ENCODE data around the gene KIF21A. TPM values are rescaled to one million over a fixed set of nuclear protein-coding genes. Genes with fewer than 3 reads are reported as not detected.

KIF21A gene
- total and polyA plus RNA-seq, 11 donors: 27.9 to 53.1 (median 44.1) TPM

DNA sequence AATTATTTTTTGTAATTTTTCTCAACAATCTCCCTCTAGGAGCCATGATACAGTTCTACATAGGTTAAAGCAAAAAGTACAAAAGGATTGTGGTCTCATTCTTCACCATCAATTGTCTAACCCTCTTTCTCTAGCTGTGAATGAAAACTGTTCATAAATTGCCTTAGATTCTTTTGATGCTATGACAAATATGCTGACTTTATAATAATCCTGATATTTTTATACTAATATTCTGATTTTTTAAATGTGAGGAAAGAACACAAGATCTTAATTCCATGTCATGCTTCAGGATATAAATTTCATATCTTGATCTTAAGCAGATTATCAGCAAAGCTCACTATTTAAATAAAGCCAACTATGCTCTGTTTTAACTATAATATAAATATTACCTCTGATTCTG, 75.4 kb downstream of the KIF21A start:
- no peak for DNase-seq
- Histone ChIP-seq H3K36me3 (peaks cover 0 to 27% (median 5%) of the 10 kb centered on the region in 9 donors), H3K27me3 (no peaks in the 10 kb centered on the region), H3K27ac (no peak overlapping the region), H3K9me3 (no peaks in the 10 kb centered on the region), H3K4me3 (no peak overlapping the region), H3K4me1 (no peaks in the 10 kb centered on the region)
- no peak for ATAC-seq
- intact Hi-C loops (cut with DNase I): no loop called here
- TF ChIP-seq POLR2A (IDR thresholded peaks at IDR 0.05): no peak

DNA sequence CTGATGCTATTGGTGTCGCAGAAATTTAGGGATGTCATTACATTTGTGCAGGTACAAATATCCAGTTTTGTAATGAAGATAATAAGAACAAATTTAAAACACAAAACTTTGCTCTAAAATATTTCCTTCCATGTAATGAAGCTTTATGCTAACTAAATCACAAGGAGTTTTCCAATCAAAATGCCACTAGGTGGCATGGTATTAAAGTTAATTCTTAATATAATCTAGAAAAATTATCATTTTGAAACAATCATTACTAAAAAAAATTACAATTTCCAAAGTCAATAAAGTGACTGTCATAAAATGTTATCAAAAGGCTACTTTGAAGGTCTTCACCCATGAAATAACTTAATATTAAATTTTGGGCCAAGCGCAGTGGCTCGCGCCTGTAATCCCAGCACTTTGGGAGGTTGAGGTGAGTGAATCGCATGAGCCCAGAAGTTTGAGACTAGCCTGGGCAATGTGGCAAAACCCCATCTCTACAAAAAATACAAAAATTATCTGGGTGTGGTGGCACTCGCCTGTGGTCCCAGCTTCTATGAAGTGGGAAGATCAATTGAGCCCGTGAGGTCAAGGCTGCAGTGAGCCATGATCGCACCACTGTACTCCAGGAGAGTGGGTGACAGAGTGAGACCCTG, 77.4 kb downstream of the KIF21A start:
- WGBS, 4 donors: 94 to 98% (median 94%) methylated on average over 8 of the region's 8 CpGs
- H3K9me3 ChIP-seq: no peaks in the 10 kb centered on the region
- TF ChIP-seq POLR2A (IDR thresholded peaks at IDR 0.05): no peak
- TF ChIP-seq, protein P1, sequence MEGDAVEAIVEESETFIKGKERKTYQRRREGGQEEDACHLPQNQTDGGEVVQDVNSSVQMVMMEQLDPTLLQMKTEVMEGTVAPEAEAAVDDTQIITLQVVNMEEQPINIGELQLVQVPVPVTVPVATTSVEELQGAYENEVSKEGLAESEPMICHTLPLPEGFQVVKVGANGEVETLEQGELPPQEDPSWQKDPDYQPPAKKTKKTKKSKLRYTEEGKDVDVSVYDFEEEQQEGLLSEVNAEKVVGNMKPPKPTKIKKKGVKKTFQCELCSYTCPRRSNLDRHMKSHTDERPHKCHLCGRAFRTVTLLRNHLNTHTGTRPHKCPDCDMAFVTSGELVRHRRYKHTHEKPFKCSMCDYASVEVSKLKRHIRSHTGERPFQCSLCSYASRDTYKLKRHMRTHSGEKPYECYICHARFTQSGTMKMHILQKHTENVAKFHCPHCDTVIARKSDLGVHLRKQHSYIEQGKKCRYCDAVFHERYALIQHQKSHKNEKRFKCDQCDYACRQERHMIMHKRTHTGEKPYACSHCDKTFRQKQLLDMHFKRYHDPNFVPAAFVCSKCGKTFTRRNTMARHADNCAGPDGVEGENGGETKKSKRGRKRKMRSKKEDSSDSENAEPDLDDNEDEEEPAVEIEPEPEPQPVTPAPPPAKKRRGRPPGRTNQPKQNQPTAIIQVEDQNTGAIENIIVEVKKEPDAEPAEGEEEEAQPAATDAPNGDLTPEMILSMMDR (IDR thresholded peaks at IDR 0.05): peak in 6 of 12 donors; percentile 8 to 44 (median 36)
- intact Hi-C loops (cut with DNase I): no loop called here
- DNase-seq: no peak
- no peak overlapping the region for H3K27ac ChIP-seq
- no peak for ATAC-seq
- H3K36me3 ChIP-seq: peaks cover 0 to 29% (median 10%) of the 10 kb centered on the region in 9 donors
- no peak overlapping the region for H3K4me3 ChIP-seq
- no peaks in the 10 kb centered on the region for H3K4me1 ChIP-seq
- H3K27me3 ChIP-seq: no peaks in the 10 kb centered on the region

DNA sequence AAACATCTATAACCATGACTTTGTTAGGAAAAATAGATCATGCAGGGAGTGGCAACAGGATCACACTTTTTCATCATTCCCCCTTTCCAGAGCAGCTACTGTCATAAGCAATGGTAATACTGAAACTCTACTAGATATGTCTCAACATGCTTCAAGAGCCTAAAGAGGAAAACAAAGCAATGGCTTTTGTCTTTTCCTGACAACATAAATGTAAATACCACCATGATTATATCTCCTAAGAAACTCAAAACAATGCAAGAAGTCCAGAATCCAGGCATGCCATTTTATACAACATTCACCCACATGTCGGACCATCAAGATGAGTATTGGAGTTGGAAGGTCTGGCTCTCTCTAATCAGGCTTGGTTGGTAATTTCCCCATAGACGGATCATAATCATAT, 78.7 kb downstream of the KIF21A start:
- Histone ChIP-seq H3K27ac (no peak overlapping the region), H3K36me3 (peaks cover 0 to 38% (median 10%) of the 10 kb centered on the region in 9 donors), H3K9me3 (no peaks in the 10 kb centered on the region), H3K4me3 (no peak overlapping the region), H3K4me1 (no peaks in the 10 kb centered on the region), H3K27me3 (no peaks in the 10 kb centered on the region)
- intact Hi-C loops (cut with DNase I): no loop called here
- no peak for TF ChIP-seq POLR2A (IDR thresholded peaks at IDR 0.05)
- TF ChIP-seq, protein P1 (IDR thresholded peaks at IDR 0.05): no peak
- DNase-seq: no peak
- WGBS, 4 donors: 87 to 93% (median 88%) methylated on average over 2 of the region's 2 CpGs
- ATAC-seq: no peak

DNA sequence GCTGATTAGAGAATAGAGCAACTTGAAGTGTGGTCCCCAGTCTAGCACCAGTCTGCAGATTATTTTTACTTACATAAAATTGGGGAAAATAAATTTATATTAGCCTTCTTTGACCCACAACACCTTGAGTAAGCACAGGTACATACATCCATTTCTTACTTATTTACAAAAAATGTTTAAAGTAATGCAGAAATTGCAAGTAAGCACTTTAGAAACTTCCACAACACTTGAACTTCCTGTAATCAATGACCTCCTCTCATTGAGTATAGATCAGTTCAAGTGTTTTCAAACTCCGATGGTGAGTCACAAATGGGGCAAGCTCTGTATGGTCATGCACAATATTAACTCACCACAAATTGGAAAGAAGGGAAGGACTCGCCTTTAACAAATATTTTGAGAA, 83.3 kb downstream of the KIF21A start:
- H3K4me3 ChIP-seq: no peak overlapping the region
- ATAC-seq (no peak), DNase-seq (no peak)
- intact Hi-C loops (cut with DNase I): no loop called here
- H3K27ac ChIP-seq: no peak overlapping the region
- no peak for TF ChIP-seq POLR2A (IDR thresholded peaks at IDR 0.05)
- TF ChIP-seq, protein P1 (IDR thresholded peaks at IDR 0.05): no peak
- H3K9me3 ChIP-seq: no peaks in the 10 kb centered on the region
- H3K27me3 ChIP-seq: no peaks in the 10 kb centered on the region
- 92 to 95% (median 94%) methylated on average over 2 of the region's 2 CpGs for WGBS, 4 donors
- H3K36me3 ChIP-seq: peaks cover 0 to 49% (median 7%) of the 10 kb centered on the region in 9 donors
- H3K4me1 ChIP-seq: no peaks in the 10 kb centered on the region

DNA sequence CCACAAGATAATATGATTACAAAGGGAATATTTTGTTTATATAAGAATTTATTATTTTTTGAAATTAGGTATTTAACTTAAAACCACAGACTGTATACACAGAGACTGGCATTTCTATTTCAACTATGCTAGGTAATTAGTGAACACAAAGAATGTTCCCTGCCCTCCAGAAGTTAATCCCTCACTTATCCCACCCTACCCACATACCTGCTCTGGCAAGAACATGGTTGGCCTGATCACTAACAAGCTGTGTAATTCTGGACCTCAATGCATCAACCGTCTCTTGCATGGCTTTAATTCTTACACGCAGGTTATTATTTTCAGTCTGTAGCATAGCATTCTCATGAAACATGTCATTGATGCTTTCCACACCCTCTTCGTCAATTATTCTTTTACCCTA, 85.9 kb downstream of the KIF21A start:
- ATAC-seq (no peak), DNase-seq (no peak)
- H3K4me3 ChIP-seq: no peak overlapping the region
- no peaks in the 10 kb centered on the region for H3K9me3 ChIP-seq
- 92 to 93% (median 93%) methylated on average over 3 of the region's 3 CpGs for WGBS, 4 donors
- TF ChIP-seq, protein P1 (IDR thresholded peaks at IDR 0.05): no peak
- no peak for TF ChIP-seq POLR2A (IDR thresholded peaks at IDR 0.05)
- intact Hi-C loops (cut with DNase I): no loop called here
- no peak overlapping the region for H3K27ac ChIP-seq
- peaks cover 0 to 44% (median 4%) of the 10 kb centered on the region in 9 donors for H3K36me3 ChIP-seq
- H3K27me3 ChIP-seq: no peaks in the 10 kb centered on the region
- no peaks in the 10 kb centered on the region for H3K4me1 ChIP-seq
